Measurements from ENCODE around the gene NVL. TPM values are rescaled to one million over a fixed set of nuclear protein-coding genes. Genes with fewer than 3 reads are reported as not detected.
A peak's percentile ranks its signal among the peaks of the same experiment; 100 is the strongest.

The NVL gene
- 32.8 to 34.7 TPM (median 33.4 TPM) in 3 replicates for total RNA-seq (2021)
- percentile 73 among the genes with signal in this experiment for Bru-seq, nascent RNA
- long read RNA-seq, experiment 1, transcript NVL-201 (23 exons, 3,123 nt): major isoform, 100 of 183 reads
- long read RNA-seq, experiment 1, transcript NVL-216 (24 exons, 3,003 nt): minor isoform, 10 of 183 reads
- long read RNA-seq, experiment 1, transcript NVL-203 (22 exons, 2,832 nt): minor isoform, 10 of 183 reads
- long read RNA-seq, experiment 1, partial matches to known transcripts: 16 of 183 reads
- long read RNA-seq, experiment 1, other reads (novel, unspliced or antisense): 46 of 183 reads
- long read RNA-seq, experiment 2, transcript NVL-201 (23 exons, 3,123 nt): major isoform, 9 of 24 reads
- long read RNA-seq, experiment 2, partial matches to known transcripts: 7 of 24 reads
- long read RNA-seq, experiment 2, other reads (novel, unspliced or antisense): 7 of 24 reads
- long read RNA-seq, experiment 3, transcript NVL-201 (23 exons, 3,123 nt): major isoform, 19 of 45 reads
- long read RNA-seq, experiment 3, partial matches to known transcripts: 11 of 45 reads
- long read RNA-seq, experiment 3, other reads (novel, unspliced or antisense): 14 of 45 reads

GRCh38 chr1:224329842-224330753, at the start of gene NVL:
NVL (minus strand) TSS chr1:224330172; CDS start chr1:224330127, 45 bp downstream.
- CTCF ChIA-PET: interaction anchor here (1.4 kb wide), 1 partner anchor 214 kb away, joined by 4 read pairs; no protein-coding TSS in a partner anchor
- Mint-ChIP-seq H3K9me3 (no peaks in the 10 kb centered on the region), H3K27ac (peak within 1 kb of the TSS; percentile 100)

DNA sequence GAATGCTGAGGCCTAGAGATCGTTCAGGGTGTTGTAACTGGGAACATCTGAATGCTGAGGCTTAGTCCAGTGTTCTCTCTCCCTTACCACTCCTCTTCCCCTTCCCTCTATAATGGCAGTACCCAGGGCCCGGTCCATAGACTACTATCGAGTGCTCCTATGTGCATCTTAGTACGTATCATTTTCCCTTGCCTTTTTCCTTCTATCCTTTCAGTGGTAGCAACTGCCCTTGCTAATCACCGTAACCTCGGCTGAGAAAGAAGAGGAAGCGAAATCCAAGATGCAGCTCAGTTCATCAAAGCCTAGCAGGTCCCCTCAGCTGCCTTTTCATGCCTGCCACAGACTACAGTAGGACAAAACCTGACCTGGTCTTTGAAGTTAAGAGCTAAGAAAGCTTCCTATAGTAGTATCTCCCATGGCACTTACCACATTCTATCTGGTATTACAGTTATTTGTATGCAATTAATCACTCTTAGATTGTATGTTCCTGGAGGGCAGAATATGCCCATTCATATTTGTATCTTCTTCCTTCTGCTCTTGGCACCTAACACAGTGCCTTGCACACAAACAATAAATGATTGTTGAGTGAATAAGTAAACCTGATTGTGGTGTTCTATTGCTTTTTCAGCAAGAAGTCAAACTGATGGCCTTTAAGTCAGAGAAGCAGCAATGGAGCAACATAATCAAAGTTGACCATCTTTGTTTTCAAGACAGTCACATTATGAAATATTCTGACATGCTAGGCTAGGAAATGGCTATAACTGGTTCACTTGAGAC, 49.1 kb upstream of the NVL start:
- Mint-ChIP-seq H3K4me1 (no peaks in the 10 kb centered on the region), H3K27ac (0 out of 2 replicates have a peak overlapping the region, but pooled peaks have one; percentile 68), H3K4me3 (no peak overlapping the region), H3K9me3 (no peaks in the 10 kb centered on the region), H3K27me3 (ENCODE audit: low read depth) (no peaks in the 10 kb centered on the region), H3K36me3 (peaks cover 34% of the 10 kb centered on the region)
- DNase-seq (ENCODE audit: low spot score) (no peak), ATAC-seq (no peak)
- CTCF ChIA-PET: no interaction called here
- POLR2A ChIA-PET: no interaction called here
- TF ChIP-seq ZNF423 (CRISPR knock-in tag; IDR thresholded peaks at IDR 0.05): no peak
- TF ChIP-seq, protein P1, sequence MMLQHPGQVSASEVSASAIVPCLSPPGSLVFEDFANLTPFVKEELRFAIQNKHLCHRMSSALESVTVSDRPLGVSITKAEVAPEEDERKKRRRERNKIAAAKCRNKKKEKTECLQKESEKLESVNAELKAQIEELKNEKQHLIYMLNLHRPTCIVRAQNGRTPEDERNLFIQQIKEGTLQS (CRISPR knock-in tag; conservative IDR thresholded peaks at IDR 0.05): no peak
- TF ChIP-seq EMX1 (CRISPR knock-in tag; IDR thresholded peaks at IDR 0.05): no peak
- no peak for TF ChIP-seq MXD4 (CRISPR knock-in tag; IDR thresholded peaks at IDR 0.05; ENCODE audit: borderline replicate concordance)
- no peak for TF ChIP-seq E2F5 (CRISPR knock-in tag; IDR thresholded peaks at IDR 0.05)
- no peak for TF ChIP-seq CREM (CRISPR knock-in tag; IDR thresholded peaks at IDR 0.05)
- TF ChIP-seq NFATC4 (CRISPR knock-in tag; IDR thresholded peaks at IDR 0.05): no peak
- TF ChIP-seq CREB1 (CRISPR knock-in tag; IDR thresholded peaks at IDR 0.05): no peak
- TF ChIP-seq NR1H2 (CRISPR knock-in tag; IDR thresholded peaks at IDR 0.05): no peak
- TF ChIP-seq AR (CRISPR knock-in tag; IDR thresholded peaks at IDR 0.05): no peak
- no peak for TF ChIP-seq ZNF263 (CRISPR knock-in tag; IDR thresholded peaks at IDR 0.05; ENCODE audit: low read depth)
- TF ChIP-seq RELA (CRISPR knock-in tag; IDR thresholded peaks at IDR 0.05; ENCODE audit: borderline replicate concordance): no peak
- no peak for TF ChIP-seq SMAD4 (CRISPR knock-in tag; IDR thresholded peaks at IDR 0.05)

More at GRCh38 chr1:224329842-224330753, at the start of gene NVL:
- peak; percentile 86 for ATAC-seq
- H3K36me3 Mint-ChIP-seq: peaks cover 6% of the 10 kb centered on the region; the same call in 1 of the 2 replicates
- TF ChIP-seq FOXJ3 (CRISPR knock-in tag; IDR thresholded peaks at IDR 0.05; ENCODE audit: borderline replicate concordance) (no peak), ARID4B (CRISPR knock-in tag; IDR thresholded peaks at IDR 0.05; ENCODE audit: borderline replicate concordance) (0 out of 2 replicates have a peak, but pooled peaks have one; percentile 17), MAX (CRISPR knock-in tag; IDR thresholded peaks at IDR 0.05) (peak; percentile 48; the same call in 1 of the 2 replicates), OVOL2 (CRISPR knock-in tag; IDR thresholded peaks at IDR 0.05; ENCODE audit: borderline replicate concordance) (no peak), ZNF423 (CRISPR knock-in tag; IDR thresholded peaks at IDR 0.05) (no peak)
- H3K27me3 Mint-ChIP-seq (ENCODE audit: low read depth): no peaks in the 10 kb centered on the region
- POLR2A ChIA-PET: interaction anchor here (0.7 kb wide), 1 partner anchor 149 kb away, joined by 5 read pairs; no protein-coding TSS in a partner anchor
- DNase-seq (ENCODE audit: low spot score): peak; percentile 82
- peak within 1 kb of the TSS; percentile 98 for H3K4me3 Mint-ChIP-seq
- peaks cover 27% of the 10 kb centered on the region for H3K4me1 Mint-ChIP-seq

All from WTC11 (cell line).